ENCODE results near the gene COG4. TPM values are rescaled to one million over a fixed set of nuclear protein-coding genes. Genes with fewer than 3 reads are reported as not detected.

The COG4 gene
- total RNA-seq, 1 experiment from 2014 or later = 54.2 TPM

DNA sequence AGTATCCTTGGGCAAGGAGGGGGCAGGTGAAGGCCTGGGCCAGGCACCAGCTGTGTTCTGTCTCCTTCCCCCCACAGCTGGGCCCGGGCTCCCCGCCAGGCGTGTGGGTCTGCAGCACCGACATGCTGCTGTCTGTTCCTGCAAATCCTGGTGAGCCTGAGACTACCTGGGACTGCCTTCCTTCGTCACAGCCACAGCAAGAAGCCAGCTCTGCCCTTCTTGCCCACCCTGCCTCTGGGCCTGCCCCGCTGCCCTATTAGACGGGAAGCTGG lies 56.6 kb downstream of the COG4 start (continued):
- TF ChIP-seq EZH2 (IDR thresholded peaks at IDR 0.05) (no peak), ZNF274 (IDR thresholded peaks at IDR 0.05; ENCODE audit: low read depth, low read length) (no peak)

DNA sequence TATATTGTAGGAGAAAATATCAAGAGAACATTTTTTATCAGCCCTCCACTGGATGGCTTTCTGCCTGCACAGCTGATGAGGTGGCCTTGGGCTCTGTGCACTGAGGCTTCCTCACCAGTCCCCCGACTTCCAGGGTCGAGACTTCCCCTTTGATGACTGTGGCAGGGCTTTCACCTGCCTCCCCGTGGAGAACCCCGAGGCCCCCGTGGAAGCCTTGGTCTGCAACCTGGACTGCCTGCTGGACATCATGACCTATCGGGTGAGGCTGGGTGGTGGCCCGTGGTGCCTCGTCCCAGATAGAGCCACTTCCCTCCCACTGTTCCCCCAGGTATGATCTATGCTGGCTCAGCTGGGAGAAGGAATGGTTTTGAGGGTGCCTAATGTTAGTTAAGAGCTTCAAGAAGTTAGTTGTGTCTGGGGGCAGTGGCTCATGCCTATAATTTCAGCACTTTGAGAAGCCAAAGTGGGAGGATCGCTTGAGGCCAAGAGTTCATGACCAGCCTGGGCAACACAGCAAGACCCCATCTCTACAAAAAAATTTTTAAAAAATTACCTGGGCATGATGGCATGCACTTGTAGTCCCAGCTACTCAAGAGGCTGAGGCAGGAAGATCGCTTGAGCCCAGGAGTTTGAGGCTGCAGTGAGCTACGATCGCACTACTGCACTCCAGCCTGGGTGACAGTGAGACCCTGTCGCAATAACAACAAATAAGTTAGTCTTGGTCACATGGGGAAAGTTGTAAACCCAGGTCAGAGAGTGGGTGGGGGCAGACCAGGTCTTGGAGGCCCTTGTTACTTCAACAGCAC lies 57.2 kb downstream of the COG4 start:
- BruUV-seq (replicated peaks) = no TSS peak
- DNase-seq (ENCODE audit: low read depth, low spot score) (no peak), ATAC-seq (no peak)
- ChIA-PET CTCF (no interaction called here), RAD21 (ENCODE audit: low non-redundant PET in 1 of 2, low total read pairs in 2 of 2, uncharacterized antibody in 2 of 2, unreplicated experiment in 2 of 2) (no interaction called here), POLR2A (no interaction called here)
- Histone ChIP-seq H3K4me2 (ENCODE audit: low read length) (no peak overlapping the region), H3K27me3 (ENCODE audit: insufficient read depth, low read length) (no peaks in the 10 kb centered on the region), H3K9ac (ENCODE audit: low read length) (no peak overlapping the region), H3K9me3 (ENCODE audit: control insufficient read depth in 1 of 2, insufficient read depth in 1 of 2, low read depth in 1 of 2, low read length in 2 of 2) (no peaks in the 10 kb centered on the region), H2AFZ (ENCODE audit: low read depth, low read length, poor library complexity, severe bottlenecking) (no peak overlapping the region), H3K27ac (ENCODE audit: low read depth, low read length) (no peak overlapping the region), H3K9me2 (ENCODE audit: insufficient read depth) (no peaks in the 10 kb centered on the region), H3K79me2 (ENCODE audit: insufficient read depth, low read length) (no peaks in the 10 kb centered on the region), H4K20me1 (ENCODE audit: insufficient read depth) (no peaks in the 10 kb centered on the region), H3K4me1 (ENCODE audit: control insufficient read depth in 1 of 2, insufficient read depth in 2 of 2, low read length in 2 of 2) (no peaks in the 10 kb centered on the region), H3K36me3 (ENCODE audit: control insufficient read depth in 1 of 2, insufficient read depth in 2 of 2, low read length in 2 of 2) (no peaks in the 10 kb centered on the region), H3K4me3 (replicated peaks in 1 of 2; ENCODE audit: low read depth in 1 of 2, low read length in 2 of 2) (no peak overlapping the region)
- intact Hi-C loops (cut with micrococcal nuclease) = no loop called here
- TF ChIP-seq CEBPB (IDR thresholded peaks at IDR 0.05; ENCODE audit: low read depth) = no peak
- TF ChIP-seq, protein P1, sequence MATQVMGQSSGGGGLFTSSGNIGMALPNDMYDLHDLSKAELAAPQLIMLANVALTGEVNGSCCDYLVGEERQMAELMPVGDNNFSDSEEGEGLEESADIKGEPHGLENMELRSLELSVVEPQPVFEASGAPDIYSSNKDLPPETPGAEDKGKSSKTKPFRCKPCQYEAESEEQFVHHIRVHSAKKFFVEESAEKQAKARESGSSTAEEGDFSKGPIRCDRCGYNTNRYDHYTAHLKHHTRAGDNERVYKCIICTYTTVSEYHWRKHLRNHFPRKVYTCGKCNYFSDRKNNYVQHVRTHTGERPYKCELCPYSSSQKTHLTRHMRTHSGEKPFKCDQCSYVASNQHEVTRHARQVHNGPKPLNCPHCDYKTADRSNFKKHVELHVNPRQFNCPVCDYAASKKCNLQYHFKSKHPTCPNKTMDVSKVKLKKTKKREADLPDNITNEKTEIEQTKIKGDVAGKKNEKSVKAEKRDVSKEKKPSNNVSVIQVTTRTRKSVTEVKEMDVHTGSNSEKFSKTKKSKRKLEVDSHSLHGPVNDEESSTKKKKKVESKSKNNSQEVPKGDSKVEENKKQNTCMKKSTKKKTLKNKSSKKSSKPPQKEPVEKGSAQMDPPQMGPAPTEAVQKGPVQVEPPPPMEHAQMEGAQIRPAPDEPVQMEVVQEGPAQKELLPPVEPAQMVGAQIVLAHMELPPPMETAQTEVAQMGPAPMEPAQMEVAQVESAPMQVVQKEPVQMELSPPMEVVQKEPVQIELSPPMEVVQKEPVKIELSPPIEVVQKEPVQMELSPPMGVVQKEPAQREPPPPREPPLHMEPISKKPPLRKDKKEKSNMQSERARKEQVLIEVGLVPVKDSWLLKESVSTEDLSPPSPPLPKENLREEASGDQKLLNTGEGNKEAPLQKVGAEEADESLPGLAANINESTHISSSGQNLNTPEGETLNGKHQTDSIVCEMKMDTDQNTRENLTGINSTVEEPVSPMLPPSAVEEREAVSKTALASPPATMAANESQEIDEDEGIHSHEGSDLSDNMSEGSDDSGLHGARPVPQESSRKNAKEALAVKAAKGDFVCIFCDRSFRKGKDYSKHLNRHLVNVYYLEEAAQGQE (IDR thresholded peaks at IDR 0.05; ENCODE audit: low read depth) = no peak
- TF ChIP-seq, protein P2, sequence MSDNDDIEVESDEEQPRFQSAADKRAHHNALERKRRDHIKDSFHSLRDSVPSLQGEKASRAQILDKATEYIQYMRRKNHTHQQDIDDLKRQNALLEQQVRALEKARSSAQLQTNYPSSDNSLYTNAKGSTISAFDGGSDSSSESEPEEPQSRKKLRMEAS (IDR thresholded peaks at IDR 0.05) = no peak
- no peak for TF ChIP-seq EZH2phosphoT487 (IDR thresholded peaks at IDR 0.05; ENCODE audit: borderline replicate concordance)
- TF ChIP-seq CBX3 (IDR thresholded peaks at IDR 0.05; ENCODE audit: low read depth) = no peak
- TF ChIP-seq, protein P3, sequence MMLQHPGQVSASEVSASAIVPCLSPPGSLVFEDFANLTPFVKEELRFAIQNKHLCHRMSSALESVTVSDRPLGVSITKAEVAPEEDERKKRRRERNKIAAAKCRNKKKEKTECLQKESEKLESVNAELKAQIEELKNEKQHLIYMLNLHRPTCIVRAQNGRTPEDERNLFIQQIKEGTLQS (IDR thresholded peaks at IDR 0.05) = no peak
- TF ChIP-seq RAD21 (IDR thresholded peaks at IDR 0.05; ENCODE audit: low read depth) = no peak
- TF ChIP-seq FOSL1 (IDR thresholded peaks at IDR 0.05; ENCODE audit: low read depth) = no peak
- TF ChIP-seq POLR2A (IDR thresholded peaks at IDR 0.05; ENCODE audit: borderline replicate concordance, extremely low read depth, insufficient read depth, insufficient read length) = no peak
- no peak for TF ChIP-seq TCF7L2 (IDR thresholded peaks at IDR 0.05; ENCODE audit: borderline replicate concordance, extremely low read depth, insufficient read depth, insufficient read length)
- TF ChIP-seq SP1 (IDR thresholded peaks at IDR 0.05; ENCODE audit: low read depth) = no peak
- TF ChIP-seq SIN3A (IDR thresholded peaks at IDR 0.05; ENCODE audit: low read depth) = no peak
- TF ChIP-seq ZNF274 (IDR thresholded peaks at IDR 0.05; ENCODE audit: low read depth, low read length) = no peak
- no peak for TF ChIP-seq EZH2 (IDR thresholded peaks at IDR 0.05)
- TF ChIP-seq ZFX (IDR thresholded peaks at IDR 0.05) = no peak
- TF ChIP-seq, protein P4, sequence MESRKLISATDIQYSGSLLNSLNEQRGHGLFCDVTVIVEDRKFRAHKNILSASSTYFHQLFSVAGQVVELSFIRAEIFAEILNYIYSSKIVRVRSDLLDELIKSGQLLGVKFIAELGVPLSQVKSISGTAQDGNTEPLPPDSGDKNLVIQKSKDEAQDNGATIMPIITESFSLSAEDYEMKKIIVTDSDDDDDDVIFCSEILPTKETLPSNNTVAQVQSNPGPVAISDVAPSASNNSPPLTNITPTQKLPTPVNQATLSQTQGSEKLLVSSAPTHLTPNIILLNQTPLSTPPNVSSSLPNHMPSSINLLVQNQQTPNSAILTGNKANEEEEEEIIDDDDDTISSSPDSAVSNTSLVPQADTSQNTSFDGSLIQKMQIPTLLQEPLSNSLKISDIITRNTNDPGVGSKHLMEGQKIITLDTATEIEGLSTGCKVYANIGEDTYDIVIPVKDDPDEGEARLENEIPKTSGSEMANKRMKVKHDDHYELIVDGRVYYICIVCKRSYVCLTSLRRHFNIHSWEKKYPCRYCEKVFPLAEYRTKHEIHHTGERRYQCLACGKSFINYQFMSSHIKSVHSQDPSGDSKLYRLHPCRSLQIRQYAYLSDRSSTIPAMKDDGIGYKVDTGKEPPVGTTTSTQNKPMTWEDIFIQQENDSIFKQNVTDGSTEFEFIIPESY (IDR thresholded peaks at IDR 0.05; ENCODE audit: extremely low read depth, insufficient replicate concordance, low read length) = no peak
